Measurements from ENCODE around the gene CRIP2.

DNA sequence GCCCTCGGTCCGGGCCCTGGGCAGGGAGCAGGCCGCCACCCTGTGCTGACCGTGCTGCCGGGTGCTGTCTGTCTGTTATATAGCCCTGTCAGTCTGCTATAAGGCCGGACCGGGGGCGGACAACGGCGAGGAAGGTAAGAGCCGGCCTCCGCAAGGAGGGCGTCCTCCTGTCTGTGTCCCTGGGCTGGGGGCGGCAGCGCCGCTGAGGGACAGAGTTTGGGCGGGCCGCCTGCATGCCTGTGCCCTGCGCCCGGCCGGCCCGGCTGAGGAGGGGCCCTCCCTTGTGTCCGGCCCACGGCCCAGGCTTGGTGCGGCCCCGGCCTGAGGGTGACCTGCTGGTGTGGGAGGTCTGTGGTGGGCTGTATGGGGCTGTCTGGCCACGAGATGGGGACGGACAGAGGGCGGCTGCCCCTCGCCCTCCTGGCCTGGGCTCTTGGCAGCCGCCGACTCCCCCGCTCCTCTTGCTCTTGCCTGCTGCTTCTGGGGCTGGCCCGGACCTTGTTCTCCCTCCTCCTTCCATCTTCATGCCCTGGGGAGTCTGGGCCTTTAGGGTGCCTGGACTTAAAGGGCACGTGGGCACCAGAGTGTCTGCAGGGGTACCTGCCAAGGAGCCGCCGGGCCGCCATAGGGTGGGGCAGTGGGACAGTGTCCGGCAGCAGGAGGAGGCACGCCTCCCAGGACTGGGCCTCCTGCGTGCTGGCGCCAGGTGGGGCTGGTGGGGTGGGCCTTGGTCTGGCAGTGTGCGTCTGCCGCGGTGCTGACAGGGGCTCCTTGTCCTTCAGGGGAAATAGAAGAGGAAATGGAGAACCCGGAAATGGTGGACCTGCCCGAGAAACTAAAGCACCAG, 25.1 kb upstream of the CRIP2 start:
- TF ChIP-seq SUZ12 (IDR thresholded peaks at IDR 0.05) (no peak), L3MBTL2 (conservative IDR thresholded peaks at IDR 0.05) (no peak)

Data from HEK293T (cell line).